ENCODE measurements around the gene UTY. TPM values are rescaled to one million over a fixed set of nuclear protein-coding genes. Genes with fewer than 3 reads are reported as not detected.

UTY gene
- total RNA-seq, 1 experiment from 2014 or later, result not detected

DNA sequence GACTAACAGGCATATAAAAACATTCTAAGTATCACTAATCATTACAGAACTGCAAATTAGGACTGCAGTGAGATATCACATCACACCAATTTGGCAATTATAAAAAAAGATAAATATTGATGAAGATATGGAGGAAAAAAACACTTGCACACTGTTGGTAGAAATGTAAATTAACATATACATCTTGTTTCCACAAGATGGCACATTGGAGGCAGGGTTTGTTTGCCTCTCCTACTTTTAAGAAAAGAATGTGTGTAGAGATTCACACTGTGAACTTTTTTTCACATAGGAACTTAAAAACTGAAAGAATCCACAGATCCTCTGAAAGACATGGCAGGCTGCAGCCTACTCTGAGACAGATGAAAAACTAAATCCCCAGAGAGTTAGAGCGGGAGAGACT is 21.4 kb upstream of the UTY start:
- no peak overlapping the region for H2AFZ ChIP-seq (ENCODE audit: low read length)
- H3K27me3 ChIP-seq (ENCODE audit: insufficient read depth, low read length), result no peaks in the 10 kb centered on the region
- no peak overlapping the region for H3K56ac ChIP-seq (ENCODE audit: insufficient read length, low read depth, low read length)
- H4K8ac ChIP-seq (replicated peaks; ENCODE audit: insufficient read length, low read depth, low read length), result no peak overlapping the region
- WGBS (ENCODE audit: extremely low coverage, insufficient read length, low lambda C conversion rate), result no CpG with 5 or more reads among the region's 1 CpG
- Mint-ChIP-seq H3K27me3 (ENCODE audit: low read depth) (no peaks in the 10 kb centered on the region), H3K36me3 (ENCODE audit: insufficient read depth in 1 of 3, low read depth in 3 of 3) (no peaks in the 10 kb centered on the region), H3K9me3 (no peaks in the 10 kb centered on the region), H3K27ac (no peak overlapping the region), H3K4me3 (no peak overlapping the region), H3K4me1 (no peaks in the 10 kb centered on the region)
- H2BK20ac ChIP-seq (ENCODE audit: low read depth, low read length, poor library complexity, severe bottlenecking), result no peak overlapping the region
- H2AK5ac ChIP-seq (ENCODE audit: insufficient read length, low read length), result no peak overlapping the region
- H4K5ac ChIP-seq (ENCODE audit: insufficient read length, low read depth, low read length), result no peak overlapping the region
- H3K9me3 ChIP-seq (ENCODE audit: control insufficient read depth, low read depth, low read length), result no peaks in the 10 kb centered on the region
- no peaks in the 10 kb centered on the region for H3K23me2 ChIP-seq (ENCODE audit: insufficient read length, low read depth, low read length, poor library complexity, severe bottlenecking)
- no peak overlapping the region for H2BK15ac ChIP-seq (ENCODE audit: low read depth, low read length)
- no peaks in the 10 kb centered on the region for H3K4me1 ChIP-seq (ENCODE audit: insufficient read depth, low read length)
- H4K91ac ChIP-seq (ENCODE audit: insufficient read length, low read depth, low read length), result no peak overlapping the region
- H3T11ph ChIP-seq (ENCODE audit: low read length), result no peak overlapping the region
- no peak for DNase-seq
- H3K23ac ChIP-seq (ENCODE audit: insufficient read length, low read depth, low read length), result no peak overlapping the region
- no peak overlapping the region for H3K27ac ChIP-seq (ENCODE audit: insufficient read length, low read depth, low read length)
- no peak overlapping the region for H3K14ac ChIP-seq (ENCODE audit: insufficient read depth, low read length)
- no peak overlapping the region for H2BK120ac ChIP-seq (ENCODE audit: low read depth, low read length, poor library complexity, severe bottlenecking)
- H3K79me1 ChIP-seq (ENCODE audit: insufficient read depth, low read depth, low read length, poor library complexity, severe bottlenecking), result no peaks in the 10 kb centered on the region
- no peak overlapping the region for H3K4ac ChIP-seq (ENCODE audit: low read depth, low read length)
- H2BK12ac ChIP-seq (ENCODE audit: insufficient read length, low read depth, low read length), result no peak overlapping the region
- no peak overlapping the region for H3K4me2 ChIP-seq (ENCODE audit: insufficient read depth, insufficient read length, low read length)
- TF ChIP-seq CTCF (conservative IDR thresholded peaks at IDR 0.05), result no peak
- H3K79me2 ChIP-seq (ENCODE audit: insufficient read depth, low read length), result no peaks in the 10 kb centered on the region
- H4K20me1 ChIP-seq (ENCODE audit: control insufficient read depth, insufficient read depth, insufficient read length), result no peaks in the 10 kb centered on the region
- H3K18ac ChIP-seq (ENCODE audit: insufficient read length, low read depth, low read length), result no peak overlapping the region
- no peak overlapping the region for H2BK5ac ChIP-seq (ENCODE audit: insufficient read length, low read length)
- no peak overlapping the region for H3K9ac ChIP-seq (ENCODE audit: extremely low read depth, insufficient read length, low read length)
